SK-N-SH (cell line): ENCODE data around the gene ERP29.

Experiments used
- EP300 ChIP-seq, 2 experiments: IDR thresholded peaks; 2 replicates each; pipeline versions ENCODE4 v1.4.0 to v1.6.1; 2012; ENCODE audit warnings: borderline replicate concordance in 1 of 2, low read depth in 1 of 2, low read length in 1 of 2
- RAD21 ChIP-seq: IDR thresholded peaks from 2 replicates; pipeline ENCODE4 v1.6.1; 2012; ENCODE audit warnings: mild to moderate bottlenecking, low read length
- RXRA ChIP-seq: IDR thresholded peaks from 2 replicates; pipeline ENCODE4 v1.4.0; 2012; ENCODE audit warnings: low read depth, mild to moderate bottlenecking, borderline replicate concordance
- YY1 ChIP-seq: IDR thresholded peaks from 2 replicates; pipeline ENCODE4 v1.4.0; 2012; ENCODE audit warnings: low read depth, mild to moderate bottlenecking

- TF ChIP-seq RAD21 (no peak), RXRA (no peak), EP300 (IDR thresholded peaks at IDR 0.05; ENCODE audit: borderline replicate concordance in 1 of 2, low read depth in 1 of 2, low read length in 1 of 2) (no peak), YY1 (no peak)
Observed at GRCh38 chr12:111984820-111985219, 28.4 kb upstream of the ERP29 start.
